ENCODE measurements around the gene VKORC1.

Gene VKORC1

DNA sequence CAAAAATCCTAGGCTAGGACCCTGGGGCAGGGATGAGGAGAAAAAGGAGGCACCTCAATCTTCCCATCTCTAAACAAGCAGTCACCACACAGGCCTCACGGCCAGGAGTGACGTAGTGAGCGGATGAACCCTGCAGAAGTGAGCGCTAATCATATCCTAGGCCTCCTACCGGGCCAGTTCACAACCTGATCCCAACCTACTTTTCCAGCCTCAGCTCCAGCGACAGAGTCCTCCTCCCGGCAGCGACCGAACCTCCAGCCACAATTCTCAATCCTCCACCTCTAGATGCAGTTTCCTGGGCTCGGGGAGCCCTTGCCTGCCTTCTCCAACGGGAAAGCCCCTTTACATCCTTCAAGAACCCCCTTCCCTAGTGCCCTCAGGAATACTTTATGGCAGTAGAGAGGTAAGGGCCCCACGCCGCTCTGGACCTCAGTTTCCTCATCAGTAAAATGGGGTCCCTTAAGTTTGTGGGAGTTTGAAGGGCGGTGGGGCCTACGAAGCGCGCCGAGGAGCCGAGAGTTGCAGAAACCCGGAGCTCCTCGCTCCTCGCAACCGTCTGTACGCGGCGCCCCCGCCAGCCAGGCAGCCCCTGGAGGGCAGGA, 22.0 kb downstream of the VKORC1 start:
- Histone ChIP-seq H3K27me3 (ENCODE audit: insufficient read depth, poor library complexity, severe bottlenecking) (no peaks in the 10 kb centered on the region), H3K4me3 (replicated peaks; ENCODE audit: insufficient read depth, low read length) (peak overlapping the region; percentile 94), H3K27ac (replicated peaks) (peak overlapping the region; percentile 88)
- DNase-seq (ENCODE audit: low read depth in 1 of 2, low spot score in 1 of 2), result peak; percentile 63 to 68
- TF ChIP-seq GABPA (IDR thresholded peaks at IDR 0.05; ENCODE audit: low read depth) (no peak), SPI1 (IDR thresholded peaks at IDR 0.05; ENCODE audit: borderline replicate concordance, low read depth) (no peak), POLR2AphosphoS5 (IDR thresholded peaks at IDR 0.05; ENCODE audit: low read depth) (no peak)
- TF ChIP-seq, protein P1, sequence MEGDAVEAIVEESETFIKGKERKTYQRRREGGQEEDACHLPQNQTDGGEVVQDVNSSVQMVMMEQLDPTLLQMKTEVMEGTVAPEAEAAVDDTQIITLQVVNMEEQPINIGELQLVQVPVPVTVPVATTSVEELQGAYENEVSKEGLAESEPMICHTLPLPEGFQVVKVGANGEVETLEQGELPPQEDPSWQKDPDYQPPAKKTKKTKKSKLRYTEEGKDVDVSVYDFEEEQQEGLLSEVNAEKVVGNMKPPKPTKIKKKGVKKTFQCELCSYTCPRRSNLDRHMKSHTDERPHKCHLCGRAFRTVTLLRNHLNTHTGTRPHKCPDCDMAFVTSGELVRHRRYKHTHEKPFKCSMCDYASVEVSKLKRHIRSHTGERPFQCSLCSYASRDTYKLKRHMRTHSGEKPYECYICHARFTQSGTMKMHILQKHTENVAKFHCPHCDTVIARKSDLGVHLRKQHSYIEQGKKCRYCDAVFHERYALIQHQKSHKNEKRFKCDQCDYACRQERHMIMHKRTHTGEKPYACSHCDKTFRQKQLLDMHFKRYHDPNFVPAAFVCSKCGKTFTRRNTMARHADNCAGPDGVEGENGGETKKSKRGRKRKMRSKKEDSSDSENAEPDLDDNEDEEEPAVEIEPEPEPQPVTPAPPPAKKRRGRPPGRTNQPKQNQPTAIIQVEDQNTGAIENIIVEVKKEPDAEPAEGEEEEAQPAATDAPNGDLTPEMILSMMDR (IDR thresholded peaks at IDR 0.05; ENCODE audit: insufficient read depth, low read length), result no peak
- TF ChIP-seq, protein P2, sequence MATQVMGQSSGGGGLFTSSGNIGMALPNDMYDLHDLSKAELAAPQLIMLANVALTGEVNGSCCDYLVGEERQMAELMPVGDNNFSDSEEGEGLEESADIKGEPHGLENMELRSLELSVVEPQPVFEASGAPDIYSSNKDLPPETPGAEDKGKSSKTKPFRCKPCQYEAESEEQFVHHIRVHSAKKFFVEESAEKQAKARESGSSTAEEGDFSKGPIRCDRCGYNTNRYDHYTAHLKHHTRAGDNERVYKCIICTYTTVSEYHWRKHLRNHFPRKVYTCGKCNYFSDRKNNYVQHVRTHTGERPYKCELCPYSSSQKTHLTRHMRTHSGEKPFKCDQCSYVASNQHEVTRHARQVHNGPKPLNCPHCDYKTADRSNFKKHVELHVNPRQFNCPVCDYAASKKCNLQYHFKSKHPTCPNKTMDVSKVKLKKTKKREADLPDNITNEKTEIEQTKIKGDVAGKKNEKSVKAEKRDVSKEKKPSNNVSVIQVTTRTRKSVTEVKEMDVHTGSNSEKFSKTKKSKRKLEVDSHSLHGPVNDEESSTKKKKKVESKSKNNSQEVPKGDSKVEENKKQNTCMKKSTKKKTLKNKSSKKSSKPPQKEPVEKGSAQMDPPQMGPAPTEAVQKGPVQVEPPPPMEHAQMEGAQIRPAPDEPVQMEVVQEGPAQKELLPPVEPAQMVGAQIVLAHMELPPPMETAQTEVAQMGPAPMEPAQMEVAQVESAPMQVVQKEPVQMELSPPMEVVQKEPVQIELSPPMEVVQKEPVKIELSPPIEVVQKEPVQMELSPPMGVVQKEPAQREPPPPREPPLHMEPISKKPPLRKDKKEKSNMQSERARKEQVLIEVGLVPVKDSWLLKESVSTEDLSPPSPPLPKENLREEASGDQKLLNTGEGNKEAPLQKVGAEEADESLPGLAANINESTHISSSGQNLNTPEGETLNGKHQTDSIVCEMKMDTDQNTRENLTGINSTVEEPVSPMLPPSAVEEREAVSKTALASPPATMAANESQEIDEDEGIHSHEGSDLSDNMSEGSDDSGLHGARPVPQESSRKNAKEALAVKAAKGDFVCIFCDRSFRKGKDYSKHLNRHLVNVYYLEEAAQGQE (IDR thresholded peaks at IDR 0.05; ENCODE audit: insufficient replicate concordance, low read depth), result no peak

DNA sequence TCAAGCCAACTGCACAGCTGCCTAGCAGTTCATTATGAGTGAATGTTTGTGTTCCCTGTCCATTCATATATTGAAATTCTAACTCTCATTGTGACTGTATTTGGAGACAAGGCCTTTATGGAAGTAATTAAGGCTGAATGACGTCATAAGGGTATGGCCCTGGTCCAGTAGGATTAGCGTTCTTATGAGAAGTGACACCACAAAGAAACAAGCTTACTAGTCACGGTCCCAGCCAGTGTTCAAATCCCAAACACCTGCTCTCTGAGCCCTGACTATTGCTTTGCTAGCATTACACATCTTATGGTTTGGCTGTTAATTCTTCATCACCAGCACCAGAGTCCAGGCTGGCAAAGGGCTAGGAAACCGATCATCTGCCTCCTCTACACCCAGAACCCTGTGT, 22.7 kb downstream of the VKORC1 start:
- Histone ChIP-seq H3K27ac (replicated peaks) (peak overlapping the region; percentile 88), H3K27me3 (ENCODE audit: insufficient read depth, poor library complexity, severe bottlenecking) (no peaks in the 10 kb centered on the region), H3K4me3 (replicated peaks; ENCODE audit: insufficient read depth, low read length) (peak overlapping the region; percentile 94)
- TF ChIP-seq POLR2AphosphoS5 (IDR thresholded peaks at IDR 0.05; ENCODE audit: low read depth) (no peak), SPI1 (IDR thresholded peaks at IDR 0.05; ENCODE audit: borderline replicate concordance, low read depth) (no peak), GABPA (IDR thresholded peaks at IDR 0.05; ENCODE audit: low read depth) (no peak)
- TF ChIP-seq, protein P2 (IDR thresholded peaks at IDR 0.05; ENCODE audit: insufficient replicate concordance, low read depth), result no peak
- TF ChIP-seq, protein P1 (IDR thresholded peaks at IDR 0.05; ENCODE audit: insufficient read depth, low read length), result no peak
- DNase-seq (ENCODE audit: low read depth in 1 of 2, low spot score in 1 of 2), result no peak

DNA sequence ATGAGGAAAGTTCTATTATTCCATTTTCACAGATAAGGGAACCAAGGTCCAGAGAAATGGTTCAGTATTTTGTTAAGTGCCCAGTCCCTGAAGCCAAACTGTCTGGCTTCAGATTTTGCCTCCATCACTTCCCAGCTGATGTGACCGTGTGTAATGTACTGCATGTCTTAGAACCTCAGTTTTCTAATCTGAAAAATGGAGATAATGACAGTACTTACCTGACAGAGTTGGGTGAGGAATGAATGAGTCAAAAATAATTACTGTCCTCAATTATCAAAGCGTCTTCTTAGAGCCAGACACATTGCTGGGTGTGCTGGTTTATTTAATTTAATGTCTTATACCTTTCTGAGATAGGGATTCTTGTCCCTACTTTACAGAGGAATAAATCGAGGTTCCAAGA, 27.3 kb downstream of the VKORC1 start:
- no peak for TF ChIP-seq POLR2AphosphoS5 (IDR thresholded peaks at IDR 0.05; ENCODE audit: low read depth)
- TF ChIP-seq, protein P1 (IDR thresholded peaks at IDR 0.05; ENCODE audit: insufficient read depth, low read length), result no peak
- no peak for TF ChIP-seq GABPA (IDR thresholded peaks at IDR 0.05; ENCODE audit: low read depth)
- no peak for TF ChIP-seq SPI1 (IDR thresholded peaks at IDR 0.05; ENCODE audit: borderline replicate concordance, low read depth)
- TF ChIP-seq, protein P2 (IDR thresholded peaks at IDR 0.05; ENCODE audit: insufficient replicate concordance, low read depth), result no peak
- H3K27me3 ChIP-seq (ENCODE audit: insufficient read depth, poor library complexity, severe bottlenecking), result no peaks in the 10 kb centered on the region
- no peak overlapping the region for H3K27ac ChIP-seq (replicated peaks)
- DNase-seq (ENCODE audit: low read depth in 1 of 2, low spot score in 1 of 2), result no peak
- H3K4me3 ChIP-seq (replicated peaks; ENCODE audit: insufficient read depth, low read length), result no peak overlapping the region

Data from HL-60 (cell line).